ENCODE results near the gene ANKRD16. TPM values are rescaled to one million over a fixed set of nuclear protein-coding genes. Genes with fewer than 3 reads are reported as not detected.
"Not testable (repeated sequence)": the region's sequence is repeated elsewhere in the genome, so short reads cannot be mapped to it uniquely, and the experiment has no call there.

Gene ANKRD16
- total RNA-seq, 1 donor from 2014 or later: 4.9 TPM

DNA sequence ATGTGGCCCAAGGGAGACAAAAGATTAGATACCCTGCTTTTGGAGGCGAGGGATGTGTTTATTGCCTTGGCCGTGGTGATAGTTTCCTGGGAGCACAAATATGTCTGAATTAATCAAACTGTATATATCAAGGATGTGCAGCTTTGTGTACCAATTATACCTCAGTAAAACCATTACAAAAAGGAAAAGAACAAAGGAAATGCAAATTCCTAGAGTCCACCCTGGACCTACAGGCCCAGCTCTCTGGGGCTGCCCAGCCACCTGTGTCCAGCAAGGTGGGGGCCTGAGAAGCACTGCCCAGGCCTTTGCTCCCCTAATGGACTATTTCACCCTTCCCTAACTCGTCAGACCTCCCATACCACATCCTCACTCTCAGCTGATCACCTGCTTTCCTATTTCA, 20.5 kb downstream of the ANKRD16 start:
- Mint-ChIP-seq H3K9me3 (ENCODE audit: unreplicated experiment) (peaks cover 14% of the 10 kb centered on the region), H3K27me3 (ENCODE audit: low read depth, unreplicated experiment) (no peaks in the 10 kb centered on the region), H3K36me3 (ENCODE audit: low read depth, unreplicated experiment) (no peaks in the 10 kb centered on the region), H3K4me3 (ENCODE audit: unreplicated experiment) (no peak overlapping the region), H3K27ac (ENCODE audit: unreplicated experiment) (no peak overlapping the region), H3K4me1 (ENCODE audit: low read depth, unreplicated experiment) (peaks cover 6% of the 10 kb centered on the region)
- Histone ChIP-seq H2AFZ (ENCODE audit: low read depth, low read length) (no peak overlapping the region), H3K4me1 (ENCODE audit: insufficient read depth, low read length) (no peaks in the 10 kb centered on the region), H3K9ac (ENCODE audit: low read length) (no peak overlapping the region), H3K27me3 (ENCODE audit: insufficient read depth, low read length) (no peaks in the 10 kb centered on the region), H3K79me2 (ENCODE audit: insufficient read depth, low read length) (no peaks in the 10 kb centered on the region), H3K36me3 (ENCODE audit: insufficient read depth, low read length) (no peaks in the 10 kb centered on the region), H3K9me3 (ENCODE audit: insufficient read depth, low read depth, low read length) (no peaks in the 10 kb centered on the region), H3K4me3 (ENCODE audit: insufficient read depth, low read depth, low read length) (no peak overlapping the region), H4K20me1 (ENCODE audit: insufficient read depth, low read length) (no peaks in the 10 kb centered on the region), H3K27ac (ENCODE audit: low read depth, low read length) (no peak overlapping the region), H3K4me2 (ENCODE audit: low read length) (no peak overlapping the region)
- TF ChIP-seq CTCF (IDR thresholded peaks at IDR 0.05; ENCODE audit: insufficient read depth, low read depth, low read length) (no peak), EZH2 (IDR thresholded peaks at IDR 0.05; ENCODE audit: insufficient read depth, low read length) (no peak)
- FAIRE-seq (no peak), DNase-seq (ENCODE audit: low read depth) (no peak)

- not testable (repeated sequence) for H3K79me2 ChIP-seq (ENCODE audit: insufficient read depth, low read length); H3K9ac ChIP-seq (ENCODE audit: low read length); H4K20me1 ChIP-seq (ENCODE audit: insufficient read depth, low read length); H2AFZ ChIP-seq (ENCODE audit: low read depth, low read length); H3K36me3 Mint-ChIP-seq (ENCODE audit: low read depth, unreplicated experiment); H3K27ac Mint-ChIP-seq (ENCODE audit: unreplicated experiment); H3K4me2 ChIP-seq (ENCODE audit: low read length); DNase-seq (ENCODE audit: low read depth); H3K27me3 Mint-ChIP-seq (ENCODE audit: low read depth, unreplicated experiment); H3K36me3 ChIP-seq (ENCODE audit: insufficient read depth, low read length); FAIRE-seq; H3K4me1 ChIP-seq (ENCODE audit: insufficient read depth, low read length); H3K4me1 Mint-ChIP-seq (ENCODE audit: low read depth, unreplicated experiment); H3K4me3 Mint-ChIP-seq (ENCODE audit: unreplicated experiment); H3K27ac ChIP-seq (ENCODE audit: low read depth, low read length); H3K9me3 ChIP-seq (ENCODE audit: insufficient read depth, low read depth, low read length); H3K27me3 ChIP-seq (ENCODE audit: insufficient read depth, low read length); H3K4me3 ChIP-seq (ENCODE audit: insufficient read depth, low read depth, low read length)
- H3K9me3 Mint-ChIP-seq (ENCODE audit: unreplicated experiment): peaks cover 14% of the 10 kb centered on the region
Measured at GRCh38 chr10:5868383-5868782, 21.3 kb downstream of the ANKRD16 start.

DNA sequence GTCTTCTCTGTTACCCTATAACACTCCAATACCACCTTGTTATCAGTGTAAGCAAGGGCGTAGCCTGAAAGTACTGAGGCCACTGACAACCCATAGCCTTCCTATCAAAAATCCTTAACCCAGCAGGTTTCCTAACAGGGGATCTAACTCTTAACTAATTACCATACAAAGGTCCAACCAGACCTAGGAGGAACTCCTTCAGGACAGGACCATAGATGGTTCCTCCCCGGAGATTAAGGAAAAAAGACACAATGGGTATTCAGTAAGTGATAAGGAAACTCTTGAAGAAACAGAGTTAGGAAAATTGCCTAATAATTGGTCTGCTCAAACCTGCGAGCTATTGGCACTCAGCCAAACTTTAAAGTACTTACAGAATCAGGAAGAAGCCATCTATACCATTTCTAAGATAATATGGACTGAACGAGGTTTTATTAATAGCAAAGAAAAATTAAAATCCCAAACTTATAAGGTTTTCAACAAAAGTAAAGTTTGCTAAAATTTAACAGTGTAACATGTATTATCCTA, 22.5 kb downstream of the ANKRD16 start:
- H3K27ac Mint-ChIP-seq (ENCODE audit: unreplicated experiment); FAIRE-seq; H3K9ac ChIP-seq (ENCODE audit: low read length): not testable (repeated sequence)

DNA sequence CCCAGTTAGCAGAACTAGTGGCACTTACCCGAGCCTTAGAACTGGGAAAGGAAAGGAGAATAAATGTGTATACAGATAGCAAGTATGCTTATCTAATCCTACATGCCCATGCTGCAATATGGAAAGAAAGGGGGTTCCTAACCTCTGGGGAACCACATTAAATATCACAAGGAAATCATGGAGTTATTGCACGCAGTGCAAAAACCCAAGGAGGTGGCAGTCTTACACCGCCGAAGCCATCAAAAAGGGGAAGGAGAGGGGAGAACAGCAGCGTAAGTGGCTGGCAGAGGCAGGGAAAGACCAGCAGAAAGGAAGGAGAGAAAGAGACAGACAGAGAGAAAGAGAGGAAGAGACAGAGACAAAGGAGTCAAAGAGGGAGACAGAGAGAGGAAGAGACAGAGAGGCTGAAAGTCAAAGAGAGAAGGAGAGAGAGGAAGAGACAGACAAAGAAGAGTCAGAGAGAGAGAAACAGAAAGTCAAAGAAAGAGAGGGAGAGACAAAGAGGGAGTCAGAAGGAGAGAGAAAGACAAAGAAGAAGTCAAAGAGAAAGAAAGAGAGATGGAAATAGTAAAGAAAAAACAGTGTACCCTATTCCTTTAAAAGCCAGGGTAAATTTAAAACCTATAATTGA, 23.1 kb downstream of the ANKRD16 start:
- H3K4me3 ChIP-seq (ENCODE audit: insufficient read depth, low read depth, low read length); H3K79me2 ChIP-seq (ENCODE audit: insufficient read depth, low read length); H3K27me3 Mint-ChIP-seq (ENCODE audit: low read depth, unreplicated experiment); H3K9ac ChIP-seq (ENCODE audit: low read length); H3K9me3 ChIP-seq (ENCODE audit: insufficient read depth, low read depth, low read length); FAIRE-seq; H3K36me3 Mint-ChIP-seq (ENCODE audit: low read depth, unreplicated experiment); H3K36me3 ChIP-seq (ENCODE audit: insufficient read depth, low read length); H3K4me3 Mint-ChIP-seq (ENCODE audit: unreplicated experiment); H3K4me1 Mint-ChIP-seq (ENCODE audit: low read depth, unreplicated experiment); H3K27ac ChIP-seq (ENCODE audit: low read depth, low read length); H2AFZ ChIP-seq (ENCODE audit: low read depth, low read length); H3K27ac Mint-ChIP-seq (ENCODE audit: unreplicated experiment); DNase-seq (ENCODE audit: low read depth); H3K4me1 ChIP-seq (ENCODE audit: insufficient read depth, low read length); H4K20me1 ChIP-seq (ENCODE audit: insufficient read depth, low read length); H3K4me2 ChIP-seq (ENCODE audit: low read length); H3K27me3 ChIP-seq (ENCODE audit: insufficient read depth, low read length): not testable (repeated sequence)
- peaks cover 18% of the 10 kb centered on the region for H3K9me3 Mint-ChIP-seq (ENCODE audit: unreplicated experiment)

More for the DNA sequence above, 22.5 kb downstream of the ANKRD16 start:
- not testable (repeated sequence) for H3K27me3 Mint-ChIP-seq (ENCODE audit: low read depth, unreplicated experiment); H3K4me3 ChIP-seq (ENCODE audit: insufficient read depth, low read depth, low read length); H3K4me1 ChIP-seq (ENCODE audit: insufficient read depth, low read length); H4K20me1 ChIP-seq (ENCODE audit: insufficient read depth, low read length); H3K4me1 Mint-ChIP-seq (ENCODE audit: low read depth, unreplicated experiment); H3K27me3 ChIP-seq (ENCODE audit: insufficient read depth, low read length); H3K27ac ChIP-seq (ENCODE audit: low read depth, low read length); H3K4me2 ChIP-seq (ENCODE audit: low read length); H3K79me2 ChIP-seq (ENCODE audit: insufficient read depth, low read length); H3K36me3 Mint-ChIP-seq (ENCODE audit: low read depth, unreplicated experiment); H3K4me3 Mint-ChIP-seq (ENCODE audit: unreplicated experiment); H3K9me3 ChIP-seq (ENCODE audit: insufficient read depth, low read depth, low read length); H2AFZ ChIP-seq (ENCODE audit: low read depth, low read length); H3K36me3 ChIP-seq (ENCODE audit: insufficient read depth, low read length); DNase-seq (ENCODE audit: low read depth)
- peaks cover 18% of the 10 kb centered on the region for H3K9me3 Mint-ChIP-seq (ENCODE audit: unreplicated experiment)

GRCh38 chr10:5862981-5863685, 26.6 kb downstream of the ANKRD16 start:
- H3K36me3 ChIP-seq (ENCODE audit: insufficient read depth, low read length); H3K27ac ChIP-seq (ENCODE audit: low read depth, low read length); H3K27me3 Mint-ChIP-seq (ENCODE audit: low read depth, unreplicated experiment); H3K9ac ChIP-seq (ENCODE audit: low read length); H3K4me3 ChIP-seq (ENCODE audit: insufficient read depth, low read depth, low read length); H3K36me3 Mint-ChIP-seq (ENCODE audit: low read depth, unreplicated experiment); H3K4me1 ChIP-seq (ENCODE audit: insufficient read depth, low read length); H3K9me3 ChIP-seq (ENCODE audit: insufficient read depth, low read depth, low read length); H3K4me1 Mint-ChIP-seq (ENCODE audit: low read depth, unreplicated experiment); DNase-seq (ENCODE audit: low read depth); FAIRE-seq; H3K4me2 ChIP-seq (ENCODE audit: low read length); H3K27me3 ChIP-seq (ENCODE audit: insufficient read depth, low read length); H4K20me1 ChIP-seq (ENCODE audit: insufficient read depth, low read length); H2AFZ ChIP-seq (ENCODE audit: low read depth, low read length); H3K79me2 ChIP-seq (ENCODE audit: insufficient read depth, low read length); H3K27ac Mint-ChIP-seq (ENCODE audit: unreplicated experiment): not testable (repeated sequence)
- Mint-ChIP-seq H3K9me3 (ENCODE audit: unreplicated experiment) (peaks cover 13% of the 10 kb centered on the region), H3K4me3 (ENCODE audit: unreplicated experiment) (peak overlapping the region; percentile 40)

All from astrocyte (in vitro differentiated cells and primary cell).